Activated T-cell treated with anti-CD3 and anti-CD28 coated beads, Interleukin-2, amount 50 U/mL, for 72 hours (primary cell): ENCODE results near the gene ACOT13. TPM values are rescaled to one million over a fixed set of nuclear protein-coding genes. Genes with fewer than 3 reads are reported as not detected.
"Not testable (repeated sequence)": the region's sequence is repeated elsewhere in the genome, so short reads cannot be mapped to it uniquely, and the experiment has no call there.

Source experiments
- ATAC-seq, 2 donors: fragments of 150-1000 bp; cut with Tn5 transposase; replicated peaks in 1 of 2; 2 replicates each; pipeline ENCODE4 v1.10.0; 2021; ENCODE audit warnings: moderate library complexity in 2 of 2, mild to moderate bottlenecking in 1 of 2
- DNase-seq, 2 donors: peaks; one replicate each; pipeline ENCODE4 v3.0.0; 2021 to 2022; ENCODE audit warnings: mixed read lengths in 1 of 2
- H3K27ac Mint-ChIP-seq: one replicate; pipeline ENCODE4 v1.8.0; 2022; ENCODE audit warnings: mild to moderate bottlenecking, moderate library complexity, mixed read lengths
- H3K27me3 Mint-ChIP-seq: one replicate; pipeline ENCODE4 v1.8.0; 2022; ENCODE audit warnings: low read depth, mixed read lengths
- H3K36me3 Mint-ChIP-seq, 2 donors: one replicate each; pipeline ENCODE4 v1.8.0; 2022; ENCODE audit warnings: mixed read lengths in 2 of 2, mild to moderate bottlenecking in 1 of 2; ENCODE audit not compliant: insufficient read depth in 2 of 2
- H3K4me1 Mint-ChIP-seq: one replicate; pipeline ENCODE4 v1.8.0; 2022; ENCODE audit warnings: low read depth, mixed read lengths
- H3K4me3 Mint-ChIP-seq, 2 donors: one replicate each; pipeline ENCODE4 v1.8.0; 2022; ENCODE audit warnings: mild to moderate bottlenecking in 2 of 2, mixed read lengths in 2 of 2, moderate library complexity in 2 of 2
- H3K9me3 Mint-ChIP-seq, 2 donors: one replicate each; pipeline ENCODE4 v1.8.0; 2022; ENCODE audit warnings: mixed read lengths in 2 of 2
- total RNA-seq, 2 donors: library from RNA; stranded (reverse); gene quantifications; one replicate each; pipeline ENCODE4 v1.2.3, GENCODE V29; 2022

The ACOT13 gene
- 10 to 100 TPM; 26.5 to 26.9 TPM for total RNA-seq

DNA sequence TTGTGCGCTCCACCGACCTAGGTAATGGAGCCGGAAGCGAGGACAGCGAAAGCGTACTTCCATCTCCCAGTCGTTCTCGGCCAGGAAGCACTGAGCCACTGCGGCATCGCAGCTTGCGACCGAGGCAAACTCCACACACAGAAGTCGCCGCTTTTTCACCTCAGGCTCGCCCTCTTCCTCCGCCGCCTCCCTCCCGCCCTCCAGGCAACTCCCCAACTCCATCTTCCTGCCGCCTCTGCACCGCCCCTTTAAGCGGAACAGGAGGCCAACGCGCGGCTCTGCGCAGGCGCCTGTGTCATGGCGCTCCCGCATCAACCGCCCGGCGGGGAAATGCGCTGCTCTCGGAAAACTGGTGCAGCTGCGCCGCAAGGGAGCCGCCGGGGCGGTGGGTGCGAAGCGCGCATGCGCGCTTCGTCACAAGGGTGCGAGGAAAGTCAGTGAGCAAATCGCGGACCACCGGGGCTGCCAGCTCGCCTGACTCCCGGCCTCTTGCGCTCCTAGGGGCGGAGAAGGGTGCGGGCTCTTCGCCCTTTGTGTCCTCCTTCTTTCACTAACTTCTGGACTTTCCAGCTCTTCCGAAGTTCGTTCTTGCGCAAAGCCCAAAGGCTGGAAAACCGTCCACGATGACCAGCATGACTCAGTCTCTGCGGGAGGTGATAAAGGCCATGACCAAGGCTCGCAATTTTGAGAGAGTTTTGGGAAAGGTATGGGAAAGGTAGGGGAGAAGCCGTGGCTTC is at the start of gene ACOT13, which contains the start of gene TDP2:
Gene ACOT13, plus strand, starts transcription at position 437 of the 737 bp plus-strand sequence. Its CDS starts 187 bp downstream, at position 624.
Gene TDP2, minus strand, starts transcription at position 259 of the 737 bp plus-strand sequence. Its CDS starts 37 bp downstream, at position 222.
- Mint-ChIP-seq H3K4me3 (peak within 1 kb of the TSS; percentile 93 to 100), H3K9me3 (peaks cover 2% of the 10 kb centered on the region in 2 donors), H3K4me1 (peaks cover 52% of the 10 kb centered on the region), H3K27me3 (no peaks in the 10 kb centered on the region), H3K27ac (peak within 1 kb of the TSS; percentile 99), H3K36me3 (peaks cover 24 to 44% of the 10 kb centered on the region in 2 donors)
- DNase-seq = peak; percentile 96 to 97
- ATAC-seq = peak; percentile 96 to 97

DNA sequence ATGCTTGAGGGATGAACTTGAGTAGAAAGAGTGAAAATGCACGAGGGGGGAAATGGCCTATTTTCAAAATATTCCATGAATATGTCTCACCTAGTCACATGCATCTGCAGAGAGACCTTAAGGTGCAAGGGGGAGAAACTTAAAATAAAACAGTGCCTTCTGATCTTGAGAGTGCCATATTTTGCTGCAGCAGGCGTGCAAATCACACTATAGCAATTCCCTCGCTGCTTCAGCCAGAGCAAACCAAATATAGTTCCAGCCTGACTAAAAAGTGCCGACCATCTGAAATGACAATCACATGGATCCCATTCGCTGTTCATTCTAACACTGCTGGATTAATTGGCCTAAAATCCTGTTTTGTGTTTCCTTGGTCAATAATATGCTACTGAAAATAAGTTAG is 47.2 kb upstream of the ACOT13 start:
- no peak for ATAC-seq
- Mint-ChIP-seq H3K27ac (no peak overlapping the region), H3K9me3 (no peaks in the 10 kb centered on the region), H3K27me3 (no peaks in the 10 kb centered on the region), H3K4me1 (no peaks in the 10 kb centered on the region), H3K4me3 (no peak overlapping the region), H3K36me3 (no peaks in the 10 kb centered on the region)
- DNase-seq = no peak

DNA sequence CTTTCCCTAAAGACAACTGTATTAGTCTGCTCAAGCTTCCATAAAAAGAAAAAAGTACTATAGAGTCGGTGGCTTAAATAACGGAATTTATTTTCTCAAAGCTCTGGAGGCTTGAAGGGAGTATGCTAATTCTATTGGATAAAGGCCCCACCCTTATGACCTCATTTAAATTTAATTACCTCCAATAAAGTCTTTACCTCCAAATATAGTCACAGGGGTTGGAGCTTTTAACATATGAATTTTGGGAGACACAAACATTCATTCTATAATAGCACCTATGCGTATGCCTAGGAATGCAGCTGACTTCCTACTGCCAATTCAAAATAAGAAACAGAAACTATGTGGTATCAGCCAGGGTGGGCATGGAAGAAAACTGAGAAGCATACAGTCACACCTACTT is 46.2 kb upstream of the ACOT13 start:
- ATAC-seq = no peak
- no peak for DNase-seq
- H3K36me3 Mint-ChIP-seq = no peaks in the 10 kb centered on the region
- H3K9me3 Mint-ChIP-seq = no peaks in the 10 kb centered on the region
- no peaks in the 10 kb centered on the region for H3K27me3 Mint-ChIP-seq
- no peak overlapping the region for H3K4me3 Mint-ChIP-seq
- no peaks in the 10 kb centered on the region for H3K4me1 Mint-ChIP-seq
- H3K27ac Mint-ChIP-seq = no peak overlapping the region

DNA sequence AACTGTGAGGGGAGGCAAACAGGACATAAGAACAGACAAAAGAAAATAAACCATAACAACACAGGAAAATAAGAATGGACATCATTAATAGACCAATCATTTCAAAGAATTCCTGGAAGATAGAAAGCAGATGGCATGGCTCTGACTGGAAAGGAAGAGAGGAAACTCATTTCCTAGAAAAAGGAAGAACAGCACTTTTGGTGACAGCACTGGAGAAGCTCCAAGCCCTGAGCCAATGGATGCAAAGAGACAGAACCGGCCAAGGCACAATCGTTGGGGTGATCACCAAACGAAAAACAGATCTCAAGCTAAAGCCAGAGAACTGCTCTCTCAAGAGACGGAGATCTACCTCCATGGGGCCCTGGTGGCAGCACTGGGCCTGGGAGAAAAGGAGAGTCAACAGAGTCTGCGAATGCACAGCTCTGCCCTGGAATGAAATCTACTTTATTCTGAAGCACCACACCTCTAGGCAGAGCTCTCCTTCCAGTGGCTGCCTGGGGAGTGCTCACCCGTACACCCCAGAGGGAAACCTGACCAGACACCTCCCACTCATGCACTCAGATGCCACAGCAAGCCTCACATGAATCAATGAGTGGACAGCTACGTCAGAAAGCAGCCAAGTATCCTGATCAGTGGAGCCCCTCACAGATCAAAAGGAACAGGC is 45.1 kb upstream of the ACOT13 start:
- Mint-ChIP-seq H3K9me3 (no peaks in the 10 kb centered on the region), H3K36me3 (no peaks in the 10 kb centered on the region), H3K4me1 (no peaks in the 10 kb centered on the region), H3K27me3 (no peaks in the 10 kb centered on the region), H3K4me3 (no peak overlapping the region), H3K27ac (no peak overlapping the region)
- ATAC-seq (no peak), DNase-seq (no peak)

DNA sequence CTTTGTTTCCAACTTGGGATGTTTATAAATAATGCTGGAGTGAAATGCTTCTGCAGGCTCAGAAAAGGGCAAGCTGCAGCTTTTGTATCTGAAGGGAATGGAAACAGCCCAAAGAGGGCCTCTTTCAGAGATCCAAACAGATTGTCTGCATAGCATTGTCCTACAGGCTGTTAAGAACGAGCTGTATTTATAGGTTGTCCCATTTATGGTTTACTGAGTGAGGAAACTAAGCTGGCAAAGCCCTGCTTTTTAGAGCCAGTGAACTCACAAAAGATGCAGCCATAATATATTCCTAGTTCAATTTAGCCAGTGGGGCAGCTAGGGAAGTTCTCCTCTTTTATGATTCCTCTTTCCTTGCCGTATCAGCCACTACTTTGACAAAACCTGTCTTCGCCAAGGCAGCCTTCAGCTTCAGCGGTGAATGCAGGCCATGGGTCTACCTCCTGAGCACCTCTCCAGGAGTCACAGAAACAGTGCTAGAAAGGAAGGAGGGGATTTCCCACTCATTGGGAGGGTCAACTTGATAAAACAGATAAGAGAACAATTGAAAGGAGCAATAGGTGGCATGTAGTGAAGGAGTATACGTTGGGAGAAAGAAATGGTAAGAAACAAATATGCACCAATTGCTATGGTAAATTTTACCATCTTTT is 35.9 kb upstream of the ACOT13 start:
- no peaks in the 10 kb centered on the region for H3K36me3 Mint-ChIP-seq
- peaks cover 0 to 1% of the 10 kb centered on the region in 2 donors for H3K9me3 Mint-ChIP-seq
- ATAC-seq = no peak
- no peak overlapping the region for H3K4me3 Mint-ChIP-seq
- no peaks in the 10 kb centered on the region for H3K4me1 Mint-ChIP-seq
- H3K27me3 Mint-ChIP-seq = no peaks in the 10 kb centered on the region
- DNase-seq = no peak
- no peak overlapping the region for H3K27ac Mint-ChIP-seq

DNA sequence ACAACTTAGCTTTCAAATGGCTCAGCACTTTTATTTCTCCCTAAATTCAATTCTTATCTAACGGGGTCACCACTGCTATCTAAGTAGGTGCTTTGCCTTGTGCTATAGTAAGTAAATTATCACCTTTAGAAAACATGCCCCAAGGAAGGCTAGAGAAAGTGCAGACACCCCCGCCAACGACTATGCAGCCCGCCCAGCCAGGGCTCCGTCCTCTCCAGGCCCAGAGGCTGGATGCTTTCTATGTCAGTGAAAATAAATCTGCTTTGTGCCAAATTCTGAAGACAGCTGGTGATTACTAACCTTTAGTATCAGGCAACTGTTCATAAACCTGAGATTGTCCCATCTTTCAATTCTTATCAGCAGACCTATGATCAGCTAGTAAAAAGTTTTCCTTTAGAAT is 35.2 kb upstream of the ACOT13 start:
- no peak overlapping the region for H3K27ac Mint-ChIP-seq
- H3K4me3 Mint-ChIP-seq = no peak overlapping the region
- H3K36me3 Mint-ChIP-seq = no peaks in the 10 kb centered on the region
- no peaks in the 10 kb centered on the region for H3K4me1 Mint-ChIP-seq
- H3K27me3 Mint-ChIP-seq = no peaks in the 10 kb centered on the region
- ATAC-seq (no peak), DNase-seq (no peak)
- peaks cover 0 to 1% of the 10 kb centered on the region in 2 donors for H3K9me3 Mint-ChIP-seq

DNA sequence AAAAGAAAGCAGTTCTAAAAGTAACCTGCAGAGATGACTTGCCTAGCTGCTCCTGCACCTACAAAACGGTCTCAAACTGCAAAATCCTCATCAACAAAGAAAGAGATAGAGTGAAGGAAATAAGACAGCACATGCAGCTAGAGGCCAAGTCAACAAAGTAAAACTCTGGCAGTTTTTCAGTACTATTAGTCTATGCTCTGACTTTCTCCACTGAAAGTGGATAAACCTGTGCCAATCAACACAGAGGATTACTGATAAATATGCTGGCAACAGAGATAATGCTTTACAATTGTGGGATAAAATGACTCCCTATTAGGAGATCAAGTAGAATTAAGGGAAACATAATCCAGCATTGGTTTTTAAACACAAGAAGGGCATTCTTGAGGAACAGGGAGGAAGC is 34.3 kb upstream of the ACOT13 start:
- Mint-ChIP-seq H3K36me3 (no peaks in the 10 kb centered on the region), H3K4me1 (no peaks in the 10 kb centered on the region)

DNA sequence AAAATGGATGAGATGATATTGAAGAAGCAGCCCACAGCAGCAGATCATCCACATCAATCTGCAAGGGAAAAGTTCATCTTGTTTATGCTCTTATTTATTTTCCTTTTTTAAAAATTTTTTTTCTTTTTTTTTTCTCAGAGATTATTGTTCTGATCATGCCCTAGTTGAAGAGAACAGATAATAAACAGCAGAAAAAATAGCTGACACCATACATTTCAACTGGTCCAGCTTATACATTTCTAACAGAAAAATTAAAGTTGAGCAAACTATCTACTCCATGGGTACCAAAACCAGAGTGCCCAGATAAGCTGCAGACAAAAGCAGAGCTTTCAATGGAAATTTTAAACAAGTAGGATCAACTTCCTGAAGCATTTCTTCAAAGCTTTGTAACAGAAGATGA is 30.2 kb upstream of the ACOT13 start:
- H3K36me3 Mint-ChIP-seq = peaks cover 2 to 4% of the 10 kb centered on the region in 2 donors
- H3K27me3 Mint-ChIP-seq = peaks cover 9% of the 10 kb centered on the region
- no peak for ATAC-seq
- H3K27ac Mint-ChIP-seq = no peak overlapping the region
- peaks cover 0 to 1% of the 10 kb centered on the region in 2 donors for H3K9me3 Mint-ChIP-seq
- no peak overlapping the region for H3K4me3 Mint-ChIP-seq
- no peak for DNase-seq
- H3K4me1 Mint-ChIP-seq = no peaks in the 10 kb centered on the region

More for the DNA sequence above, 34.3 kb upstream of the ACOT13 start:
- Mint-ChIP-seq H3K9me3 (peaks cover 0 to 1% of the 10 kb centered on the region in 2 donors), H3K27ac (no peak overlapping the region), H3K4me3 (no peak overlapping the region), H3K27me3 (no peaks in the 10 kb centered on the region)
- no peak for DNase-seq
- ATAC-seq = no peak

DNA sequence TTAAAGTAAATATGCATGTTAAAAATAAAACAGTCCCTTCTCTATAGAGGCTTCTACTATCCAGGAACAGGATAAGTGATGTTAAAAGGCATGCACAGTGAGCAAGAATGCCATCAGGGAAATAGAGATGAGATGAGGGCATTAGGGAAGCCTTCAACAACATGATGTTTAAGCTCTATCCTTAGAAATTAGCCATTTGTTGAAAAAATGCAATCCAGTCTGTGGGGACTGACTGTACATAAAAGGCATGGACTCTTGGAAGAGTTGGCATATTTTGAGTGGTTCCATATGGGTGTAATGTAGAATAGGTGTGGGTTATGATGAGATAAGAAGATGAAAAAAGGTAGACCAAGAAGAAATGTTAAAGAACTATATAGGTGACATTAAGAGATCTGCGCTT is 26.7 kb upstream of the ACOT13 start:
- peaks cover 3% of the 10 kb centered on the region for H3K4me1 Mint-ChIP-seq
- peaks cover 2 to 4% of the 10 kb centered on the region in 2 donors for H3K36me3 Mint-ChIP-seq
- no peak for ATAC-seq
- peaks cover 24% of the 10 kb centered on the region for H3K27me3 Mint-ChIP-seq
- peaks cover 0 to 1% of the 10 kb centered on the region in 2 donors for H3K9me3 Mint-ChIP-seq
- H3K27ac Mint-ChIP-seq = no peak overlapping the region
- H3K4me3 Mint-ChIP-seq = no peak overlapping the region
- no peak for DNase-seq

DNA sequence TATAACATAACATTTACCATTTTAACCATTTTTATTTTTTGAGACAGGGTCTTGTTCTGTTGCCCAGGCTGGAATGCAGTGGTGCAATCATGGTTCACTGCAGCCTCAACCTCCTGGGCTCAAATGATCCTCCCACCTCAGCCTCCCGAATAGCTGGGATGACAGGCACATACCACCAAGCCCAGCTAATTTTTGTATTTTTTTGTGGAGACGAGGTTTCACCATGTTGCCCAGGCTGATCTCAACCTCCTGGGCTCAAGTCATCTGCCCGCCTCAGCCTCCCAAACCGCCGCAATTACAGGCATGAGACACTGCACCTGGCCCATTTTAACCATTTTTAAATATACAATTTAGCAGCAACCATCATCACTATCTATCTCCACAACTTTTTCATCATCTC is 26.2 kb upstream of the ACOT13 start:
- H3K27me3 Mint-ChIP-seq = peaks cover 28% of the 10 kb centered on the region
- not testable (repeated sequence) for DNase-seq, H3K36me3 Mint-ChIP-seq, H3K27ac Mint-ChIP-seq, H3K4me1 Mint-ChIP-seq, H3K4me3 Mint-ChIP-seq, ATAC-seq, H3K9me3 Mint-ChIP-seq

DNA sequence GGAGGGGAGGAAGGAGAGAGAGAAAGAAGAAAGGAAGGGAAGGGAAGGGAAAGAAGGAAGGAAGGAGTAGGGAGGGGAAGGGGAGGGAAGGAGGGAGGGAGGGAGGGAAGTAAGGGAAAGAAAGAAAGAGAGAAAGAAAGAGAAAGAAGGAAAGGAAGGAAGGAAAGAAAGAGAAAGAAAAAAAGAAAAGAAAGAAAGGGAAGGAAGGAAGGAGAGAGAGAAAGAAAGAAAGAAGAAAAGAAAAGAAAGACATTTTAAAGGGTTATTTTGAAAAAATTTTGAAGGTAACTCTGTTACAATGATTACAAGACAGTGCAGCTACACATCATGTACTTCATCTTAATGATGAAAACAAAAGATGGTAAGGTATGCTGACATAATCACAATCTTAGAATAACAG is 24.8 kb upstream of the ACOT13 start:
- Mint-ChIP-seq H3K27me3 (peaks cover 31% of the 10 kb centered on the region), H3K4me3 (no peak overlapping the region), H3K4me1 (peaks cover 17% of the 10 kb centered on the region), H3K27ac (no peak overlapping the region), H3K36me3 (peaks cover 2 to 4% of the 10 kb centered on the region in 2 donors), H3K9me3 (no peaks in the 10 kb centered on the region)
- no peak for DNase-seq
- no peak for ATAC-seq

DNA sequence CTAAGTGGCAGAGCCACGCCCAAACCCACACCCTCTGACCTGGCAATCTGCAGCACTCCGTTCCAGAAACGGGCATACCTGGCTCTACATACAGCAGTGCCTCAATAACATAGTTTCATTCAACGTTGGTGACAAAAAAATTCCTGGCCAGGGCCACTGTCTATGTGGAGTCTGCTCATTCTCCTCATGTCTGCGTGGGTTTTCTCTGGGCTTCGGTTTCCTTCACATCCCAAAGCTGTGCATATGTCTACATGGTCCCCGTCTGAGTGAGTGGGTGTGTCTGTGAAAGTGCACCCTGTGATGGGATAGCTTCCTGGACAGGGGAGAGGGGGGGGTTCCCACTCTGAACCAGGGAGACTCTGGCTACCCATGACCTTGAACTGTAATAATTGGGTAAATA is 23.0 kb upstream of the ACOT13 start:
- no peak overlapping the region for H3K27ac Mint-ChIP-seq
- DNase-seq (no peak), ATAC-seq (no peak)
- no peak overlapping the region for H3K4me3 Mint-ChIP-seq
- H3K9me3 Mint-ChIP-seq = no peaks in the 10 kb centered on the region
- peaks cover 0 to 2% of the 10 kb centered on the region in 2 donors for H3K36me3 Mint-ChIP-seq
- H3K4me1 Mint-ChIP-seq = peaks cover 17% of the 10 kb centered on the region
- peaks cover 31% of the 10 kb centered on the region for H3K27me3 Mint-ChIP-seq

DNA sequence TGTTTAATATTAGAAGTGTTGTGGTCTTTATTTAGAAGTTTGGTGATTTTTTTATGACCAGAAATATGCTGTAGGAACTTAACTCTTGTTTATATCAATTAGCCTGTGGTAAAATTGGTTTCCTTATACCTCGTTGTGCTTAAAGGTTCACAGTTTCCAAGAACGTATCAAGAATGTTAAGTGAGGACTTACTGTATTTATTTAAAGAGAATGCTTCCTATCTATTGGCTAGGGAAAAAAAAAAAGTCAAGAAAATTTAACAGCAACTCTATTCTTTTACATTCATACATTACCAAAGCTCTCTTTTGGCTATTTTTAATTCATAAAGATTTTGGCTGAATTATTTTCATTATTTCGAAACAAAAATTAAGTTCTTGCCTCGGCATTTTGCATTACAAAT is 22.5 kb upstream of the ACOT13 start:
- Mint-ChIP-seq H3K27me3 (peaks cover 31% of the 10 kb centered on the region), H3K36me3 (no peaks in the 10 kb centered on the region), H3K27ac (no peak overlapping the region), H3K9me3 (no peaks in the 10 kb centered on the region), H3K4me3 (no peak overlapping the region), H3K4me1 (peaks cover 17% of the 10 kb centered on the region)
- ATAC-seq (no peak), DNase-seq (no peak)
